Large intestine (tissue), 3 donors: ENCODE data around the gene CD74. TPM values are rescaled to one million over a fixed set of nuclear protein-coding genes. Genes with fewer than 3 reads are reported as not detected.
A peak's percentile ranks its signal among the peaks of the same experiment; 100 is the strongest.
"Not testable (repeated sequence)": the region's sequence is repeated elsewhere in the genome, so short reads cannot be mapped to it uniquely, and the experiment has no call there.

ENCODE experiments used
- DNase-seq, 2 donors: peaks; one replicate each; pipeline versions ENCODE4 v3.0.0 to v3.0.0-alpha.2; 2013
- H3K27ac ChIP-seq: one replicate; pipeline ENCODE4 v1.5.1; 2013; ENCODE audit warnings: low read length
- H3K27me3 ChIP-seq: 2 replicates; pipeline ENCODE4 v1.6.1; 2013; ENCODE audit warnings: low read length; ENCODE audit not compliant: control insufficient read depth, insufficient read depth
- H3K36me3 ChIP-seq: 2 replicates; pipeline ENCODE4 v1.6.1; 2013; ENCODE audit warnings: low read length; ENCODE audit not compliant: control insufficient read depth, insufficient read depth
- H3K4me1 ChIP-seq: one replicate; pipeline ENCODE4 v1.6.1; 2013; ENCODE audit warnings: low read length; ENCODE audit not compliant: control insufficient read depth, insufficient read depth
- H3K4me3 ChIP-seq: one replicate; pipeline ENCODE4 v1.5.1; 2013; ENCODE audit warnings: low read length
- H3K9me3 ChIP-seq: one replicate; pipeline ENCODE4 v1.6.1; 2013; ENCODE audit warnings: mild to moderate bottlenecking, low read depth, low read length, moderate library complexity; ENCODE audit not compliant: control insufficient read depth
- WGBS: methylation state at CpG from one replicate; pipeline ENCODE4 v1.1.5; 2013; ENCODE audit warnings: low lambda C conversion rate; ENCODE audit not compliant: insufficient coverage; 5-methylcytosine and 5-hydroxymethylcytosine counted together
- polyA plus RNA-seq: library from polyadenylated mRNA; unstranded; fragments of 120-200 nt; gene quantifications from one replicate; pipeline ENCODE4 v1.2.1, GENCODE V29; 2013

The CD74 gene
- polyA plus RNA-seq, 1 donor, result 742 TPM

DNA sequence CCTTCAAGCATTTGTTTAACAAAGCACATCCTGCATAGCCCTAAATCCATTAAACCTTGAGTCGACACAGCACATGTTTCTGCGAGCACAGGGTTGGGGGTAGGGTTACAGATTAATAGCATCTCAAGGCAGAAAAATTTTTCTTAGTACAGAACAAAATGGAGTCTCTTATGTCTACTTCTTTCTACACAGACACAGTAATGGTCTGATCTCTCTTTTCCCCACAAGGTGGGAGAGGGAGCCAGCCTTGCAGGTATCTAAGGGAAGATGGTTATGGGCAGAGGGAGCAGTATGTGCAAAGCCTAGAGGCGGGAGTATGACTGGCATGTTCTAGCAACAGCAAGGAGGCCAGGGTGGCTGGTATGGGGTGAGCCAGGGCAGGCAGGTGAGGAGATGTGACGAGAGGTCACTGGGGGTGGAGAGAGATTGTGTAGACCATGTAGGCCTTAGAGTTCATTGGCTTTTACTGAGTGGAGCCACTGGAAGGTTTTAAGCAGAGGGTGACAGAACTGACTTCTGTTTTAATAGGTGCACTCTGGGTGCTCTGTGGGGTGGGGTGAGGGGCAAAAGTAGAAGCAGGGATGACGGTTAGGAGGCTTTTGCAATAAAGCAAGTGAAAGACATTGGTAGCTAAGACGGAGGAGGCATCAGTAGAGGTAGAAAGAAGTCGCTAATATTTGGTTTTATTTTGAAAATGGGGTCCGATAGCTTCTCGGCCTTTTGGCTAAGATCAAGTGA lies 42.0 kb upstream of the CD74 start:
- Histone ChIP-seq H3K4me3 (no peak overlapping the region), H3K36me3 (no peaks in the 10 kb centered on the region), H3K4me1 (no peaks in the 10 kb centered on the region), H3K9me3 (no peaks in the 10 kb centered on the region), H3K27ac (no peak overlapping the region), H3K27me3 (no peaks in the 10 kb centered on the region)
- 84% methylated on average over 2 of the region's 9 CpGs for WGBS
- DNase-seq, result no peak

- not testable (repeated sequence) for H3K27ac ChIP-seq, H3K4me3 ChIP-seq, H3K4me1 ChIP-seq, H3K27me3 ChIP-seq, H3K36me3 ChIP-seq, H3K9me3 ChIP-seq, DNase-seq
- no CpG with 5 or more reads among the region's 8 CpGs for WGBS
These were observed 41.3 kb upstream of the CD74 start for GRCh38 chr5:150454027-150454426.

- H3K4me1 ChIP-seq, result peaks cover 2% of the 10 kb centered on the region
- no CpG with 5 or more reads among the region's 4 CpGs for WGBS
- H3K36me3 ChIP-seq, result peaks cover under 1% of the 10 kb centered on the region
- H3K9me3 ChIP-seq, result no peaks in the 10 kb centered on the region
- no peaks in the 10 kb centered on the region for H3K27me3 ChIP-seq
- H3K4me3 ChIP-seq, result no peak overlapping the region
- no peak for DNase-seq
- H3K27ac ChIP-seq, result no peak overlapping the region
These were observed 40.2 kb upstream of the CD74 start for GRCh38 chr5:150452914-150453313.

GRCh38 chr5:150451594-150451993 lies 38.9 kb upstream of the CD74 start:
- no peak overlapping the region for H3K27ac ChIP-seq
- H3K4me3 ChIP-seq, result no peak overlapping the region
- H3K36me3 ChIP-seq, result peaks cover 14% of the 10 kb centered on the region
- H3K27me3 ChIP-seq, result no peaks in the 10 kb centered on the region
- DNase-seq, result no peak
- no CpG with 5 or more reads among the region's 1 CpG for WGBS
- H3K4me1 ChIP-seq, result peaks cover 9% of the 10 kb centered on the region
- no peaks in the 10 kb centered on the region for H3K9me3 ChIP-seq

- Histone ChIP-seq H3K4me3 (peak within 1 kb of the TSS; percentile 95), H3K9me3 (no peaks in the 10 kb centered on the region), H3K36me3 (peaks cover 33% of the 10 kb centered on the region), H3K4me1 (peaks cover 9% of the 10 kb centered on the region), H3K27ac (peak within 1 kb of the TSS; percentile 96), H3K27me3 (no peaks in the 10 kb centered on the region)
- DNase-seq, result peak; percentile 94 to 99
- no CpG with 5 or more reads among the region's 58 CpGs for WGBS
These were observed 37.0 kb upstream of the CD74 start, which contains the start of gene RPS14 for GRCh38 chr5:150449517-150450339. TSS of gene RPS14 (minus strand) at chr5:150449739. CDS start at chr5:150447733, 2,006 bp downstream.

DNA sequence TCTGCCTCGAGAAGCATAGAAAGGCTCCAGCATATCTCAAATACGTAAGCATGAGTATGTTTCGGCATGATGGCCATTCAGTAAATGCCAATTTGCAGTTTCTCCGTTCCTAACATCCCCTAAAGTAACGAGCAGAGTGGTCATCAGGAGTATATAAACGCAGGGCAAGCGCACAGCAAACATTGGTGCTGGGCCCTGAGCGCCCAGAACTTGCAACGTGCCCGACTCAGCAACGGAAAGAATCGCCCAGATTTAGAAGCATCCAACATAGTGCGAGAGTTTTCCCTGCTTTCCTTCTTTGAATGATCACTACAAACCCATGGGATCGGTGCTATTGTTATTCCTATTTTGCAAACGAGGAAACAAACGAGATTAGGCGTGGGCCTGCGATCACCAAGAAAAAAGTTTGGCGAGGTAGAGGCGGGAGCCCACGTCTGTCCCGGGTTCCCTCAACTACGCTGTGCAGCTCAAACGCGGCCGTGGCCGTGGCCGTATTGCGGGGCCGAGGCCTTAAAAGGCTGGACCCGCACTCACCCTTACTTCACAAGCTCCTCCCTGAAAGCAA lies 36.3 kb upstream of the CD74 start:
- DNase-seq, result no peak
- H3K27ac ChIP-seq, result peak overlapping the region; percentile 96
- no peaks in the 10 kb centered on the region for H3K27me3 ChIP-seq
- H3K9me3 ChIP-seq, result no peaks in the 10 kb centered on the region
- peaks cover 40% of the 10 kb centered on the region for H3K36me3 ChIP-seq
- H3K4me3 ChIP-seq, result peak overlapping the region; percentile 95
- WGBS, result no CpG with 5 or more reads among the region's 31 CpGs
- peaks cover 9% of the 10 kb centered on the region for H3K4me1 ChIP-seq

GRCh38 chr5:150448334-150448733 lies 35.6 kb upstream of the CD74 start:
- peaks cover 47% of the 10 kb centered on the region for H3K36me3 ChIP-seq
- DNase-seq, result peak in 1 of 2 donors; percentile 13
- H3K27ac ChIP-seq, result no peak overlapping the region
- H3K9me3 ChIP-seq, result no peaks in the 10 kb centered on the region
- no peaks in the 10 kb centered on the region for H3K27me3 ChIP-seq
- H3K4me1 ChIP-seq, result peaks cover 9% of the 10 kb centered on the region
- H3K4me3 ChIP-seq, result peak overlapping the region; percentile 95
- no CpG with 5 or more reads among the region's 4 CpGs for WGBS

DNA sequence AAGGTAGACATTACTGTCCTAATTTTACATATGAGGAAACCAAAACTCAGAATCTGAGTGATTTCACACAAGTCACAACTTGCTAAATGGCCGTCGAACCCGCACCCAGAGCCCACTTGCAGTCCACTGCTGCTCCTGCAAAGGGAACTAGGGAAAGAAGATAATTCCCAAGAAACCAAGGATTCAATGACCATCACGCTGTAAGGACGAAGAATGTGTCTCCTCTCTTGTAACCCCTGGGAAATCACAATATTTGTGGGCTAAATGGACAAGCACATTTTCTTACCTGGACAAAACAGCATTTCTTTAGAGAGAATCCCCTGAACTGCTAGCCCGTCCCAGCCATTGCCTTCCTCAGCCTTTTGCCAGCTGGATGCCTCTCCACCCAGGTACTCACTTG lies 34.5 kb upstream of the CD74 start:
- no peak for DNase-seq
- H3K27me3 ChIP-seq, result no peaks in the 10 kb centered on the region
- H3K4me1 ChIP-seq, result peaks cover 9% of the 10 kb centered on the region
- H3K36me3 ChIP-seq, result peaks cover 53% of the 10 kb centered on the region
- WGBS, result 100% methylated on average over 3 of the region's 6 CpGs
- no peak overlapping the region for H3K27ac ChIP-seq
- no peaks in the 10 kb centered on the region for H3K9me3 ChIP-seq
- no peak overlapping the region for H3K4me3 ChIP-seq

DNA sequence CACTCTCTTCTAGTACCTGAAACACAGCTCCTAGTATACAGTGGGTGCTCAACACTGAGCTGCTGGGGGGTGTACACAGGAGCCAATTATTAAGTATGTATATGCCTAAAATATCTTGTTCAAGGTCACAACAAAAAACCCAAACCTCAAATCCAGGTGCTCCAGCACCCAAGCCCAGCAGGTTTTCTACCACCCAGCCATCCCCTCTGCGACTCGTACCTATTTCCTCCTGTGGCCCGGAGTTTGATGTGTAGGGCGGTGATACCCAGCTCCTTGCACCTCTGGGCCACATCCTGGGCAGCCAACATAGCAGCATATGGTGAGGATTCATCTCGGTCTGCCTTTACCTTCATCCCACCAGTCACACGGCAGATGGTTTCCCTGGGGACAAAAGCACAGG lies 33.9 kb upstream of the CD74 start:
- no peak overlapping the region for H3K27ac ChIP-seq
- peaks cover 57% of the 10 kb centered on the region for H3K36me3 ChIP-seq
- no peaks in the 10 kb centered on the region for H3K9me3 ChIP-seq
- H3K4me3 ChIP-seq, result no peak overlapping the region
- DNase-seq, result no peak
- H3K27me3 ChIP-seq, result no peaks in the 10 kb centered on the region
- no CpG with 5 or more reads among the region's 6 CpGs for WGBS
- H3K4me1 ChIP-seq, result peaks cover 9% of the 10 kb centered on the region

GRCh38 chr5:150446088-150446487 lies 33.4 kb upstream of the CD74 start:
- no peak for DNase-seq
- H3K4me3 ChIP-seq, result no peak overlapping the region
- no CpG with 5 or more reads among the region's 2 CpGs for WGBS
- H3K9me3 ChIP-seq, result no peaks in the 10 kb centered on the region
- peaks cover 58% of the 10 kb centered on the region for H3K36me3 ChIP-seq
- no peaks in the 10 kb centered on the region for H3K27me3 ChIP-seq
- H3K4me1 ChIP-seq, result peaks cover 9% of the 10 kb centered on the region
- H3K27ac ChIP-seq, result no peak overlapping the region
